Raji (cell line): ENCODE results near the gene HDGF.

ENCODE experiments used
- POLR2A ChIP-seq: IDR thresholded peaks from 2 replicates; pipeline ENCODE4 v1.6.1; 2011; ENCODE audit warnings: low read depth, low read length, control low read depth; ENCODE audit not compliant: insufficient read depth

The HDGF gene

DNA sequence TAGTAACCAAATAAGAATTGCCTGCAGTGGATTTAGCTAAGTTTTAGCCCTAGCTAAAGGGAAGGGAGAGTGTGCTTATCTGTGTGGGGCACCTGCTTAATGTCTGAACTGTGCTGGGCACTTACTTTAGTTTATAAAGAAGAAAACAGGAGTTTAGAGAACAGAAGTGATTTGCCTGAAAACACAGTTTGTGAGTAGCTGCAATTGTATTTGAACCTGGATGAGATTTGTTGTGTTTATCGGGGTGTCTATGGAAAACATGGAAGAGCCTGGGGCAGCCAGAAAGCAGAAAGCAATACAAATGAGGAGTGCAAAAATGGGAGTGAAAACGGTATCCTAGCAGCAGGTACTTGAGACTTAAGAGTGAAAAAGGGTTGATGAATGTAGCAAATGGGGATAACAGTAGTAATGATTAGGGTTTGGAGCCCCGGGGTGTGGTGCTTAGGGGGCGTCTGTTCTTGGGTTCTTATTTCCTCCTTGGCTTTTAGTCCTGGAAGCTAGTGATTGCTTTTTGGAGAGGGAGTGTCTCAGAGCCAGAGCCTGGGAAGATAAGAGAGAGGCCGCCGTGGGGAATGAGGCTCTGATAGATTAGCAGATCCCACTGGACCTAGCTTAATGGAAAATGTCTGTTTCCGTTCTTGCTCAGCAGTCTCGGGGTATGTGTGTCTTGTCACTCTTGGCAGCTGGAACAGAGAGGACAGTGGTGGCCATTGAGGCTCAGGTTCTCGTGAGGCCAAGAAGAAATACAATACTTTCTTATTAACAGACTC, 21.4 kb upstream of the HDGF start:
- TF ChIP-seq POLR2A = no peak

DNA sequence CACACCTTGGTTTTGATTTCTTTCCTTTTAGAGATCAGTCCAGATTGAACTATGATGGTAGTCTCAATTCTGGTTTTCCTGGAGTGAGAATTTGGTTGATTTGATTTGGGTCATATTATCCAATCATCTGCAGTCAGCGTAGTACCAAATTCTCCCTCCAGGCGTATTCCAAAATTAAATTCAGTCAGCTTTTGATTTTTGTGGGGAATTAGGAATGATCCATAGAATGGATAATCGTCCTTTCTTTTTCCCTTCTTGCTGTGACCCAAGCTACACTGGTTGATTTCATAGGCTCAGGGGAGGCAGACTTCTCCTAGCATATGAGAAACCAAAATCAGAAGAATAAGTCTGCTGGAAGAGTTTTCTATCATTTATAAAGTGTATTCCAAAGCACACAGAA, 20.7 kb upstream of the HDGF start:
- TF ChIP-seq POLR2A = no peak

DNA sequence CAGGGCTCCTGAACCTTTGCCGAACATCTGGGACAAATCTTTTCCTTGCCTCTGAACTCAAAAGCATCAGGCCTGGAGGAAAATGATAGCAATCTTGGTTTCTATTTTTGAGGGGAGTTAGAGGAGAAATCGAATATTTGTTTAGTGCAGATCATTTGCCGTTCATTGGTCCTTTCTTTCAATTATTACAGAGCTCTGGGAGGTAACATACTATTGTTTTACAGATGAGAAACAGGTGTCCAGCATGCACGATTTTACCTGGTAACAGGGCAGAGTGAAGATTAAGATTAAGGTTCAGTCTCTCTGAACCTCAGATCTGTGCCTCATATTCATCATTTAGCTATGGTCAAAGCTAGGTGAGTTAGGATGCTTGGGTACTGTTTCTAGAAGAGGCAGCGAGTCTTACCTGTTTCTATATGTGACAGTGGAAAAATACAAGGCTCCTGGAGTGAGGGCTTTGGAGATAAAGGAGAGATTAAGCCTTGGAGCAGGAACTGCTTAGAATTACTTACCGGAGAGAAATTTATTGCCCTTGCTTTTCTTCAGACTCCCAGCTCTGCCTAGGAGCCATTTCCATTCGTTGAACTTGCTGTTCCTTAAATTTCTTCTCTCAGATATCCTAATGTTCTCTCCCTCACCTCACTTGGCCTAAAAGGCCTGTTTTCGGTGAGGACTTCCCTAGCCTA, 17.3 kb upstream of the HDGF start:
- TF ChIP-seq POLR2A = no peak

DNA sequence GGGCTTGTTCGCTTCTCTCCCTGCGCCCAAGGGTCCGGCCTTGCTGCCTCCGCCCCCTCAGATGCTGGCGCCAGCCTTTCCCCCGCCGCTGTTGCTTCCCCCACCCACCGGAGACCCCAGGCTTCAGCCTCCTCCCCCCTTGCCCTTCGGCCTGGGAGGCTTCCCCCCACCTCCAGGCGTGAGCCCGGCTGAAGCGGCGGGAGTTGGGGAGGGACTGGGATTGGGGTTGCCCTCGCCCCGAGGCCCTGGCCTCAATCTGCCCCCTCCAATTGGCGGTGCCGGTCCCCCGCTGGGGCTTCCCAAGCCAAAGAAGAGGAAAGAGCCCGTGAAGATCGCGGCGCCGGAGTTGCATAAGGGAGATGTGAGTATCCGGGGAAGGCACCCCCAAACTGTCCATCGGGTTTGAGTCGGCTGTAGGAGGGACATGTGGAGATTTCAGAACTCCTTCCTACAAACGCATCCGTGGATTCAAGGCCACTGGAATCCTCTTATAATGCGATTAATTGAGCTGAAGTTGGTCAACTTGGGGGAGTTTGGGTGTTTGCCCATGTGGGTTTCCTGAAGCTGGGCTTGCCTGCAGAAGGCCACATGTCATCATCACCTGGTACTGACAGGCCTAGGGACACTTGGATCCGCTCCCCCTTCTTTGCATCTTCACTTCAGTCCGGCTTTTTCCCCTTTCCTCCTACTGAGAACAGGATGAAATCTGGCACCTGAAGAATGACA, 16.6 kb upstream of the HDGF start:
- TF ChIP-seq POLR2A = no peak

DNA sequence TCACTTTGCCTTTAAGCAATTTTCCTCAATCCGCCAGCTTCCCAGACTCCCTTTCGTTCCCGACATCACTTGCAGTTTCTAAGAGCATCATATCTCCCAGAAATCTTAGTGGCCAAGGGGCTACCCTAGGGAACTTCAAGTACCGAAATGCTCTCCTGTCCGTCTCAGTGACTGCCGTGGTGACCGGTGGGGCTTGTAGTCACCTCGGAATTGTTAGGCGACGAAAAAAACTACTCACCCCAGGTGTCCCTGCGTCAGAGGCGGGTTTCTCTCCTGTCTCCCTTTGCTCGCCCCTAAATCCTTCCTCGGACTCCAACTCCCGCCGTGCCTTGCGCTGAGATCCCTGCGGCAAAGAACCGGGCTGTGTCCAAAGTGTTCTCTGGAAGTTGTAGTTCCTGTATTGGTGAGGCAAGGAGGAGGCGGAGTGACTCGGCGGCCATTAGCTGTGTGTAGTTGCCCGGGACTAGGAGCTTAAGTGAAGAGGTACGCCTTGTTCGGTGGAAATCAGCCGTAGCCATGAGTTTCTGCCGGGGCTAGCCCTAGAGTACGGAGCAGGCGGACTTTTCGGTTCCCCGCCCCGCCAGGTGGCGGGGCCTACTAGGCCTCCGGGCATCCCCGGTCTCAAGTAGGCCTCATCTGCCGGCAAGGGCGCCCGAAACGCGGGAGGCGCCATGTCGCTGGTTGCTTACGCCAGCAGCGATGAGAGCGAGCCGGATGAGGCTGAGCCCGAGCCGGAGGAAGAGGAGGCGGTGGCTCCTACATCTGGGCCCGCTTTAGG, 15.8 kb upstream of the HDGF start, which contains the start of gene PRCC:
PRCC (plus strand) TSS at position 435 of the 778 bp plus-strand sequence; CDS start at position 672, 237 bp downstream.
- TF ChIP-seq POLR2A = peak; percentile 50; the same call in 1 of the 2 replicates

DNA sequence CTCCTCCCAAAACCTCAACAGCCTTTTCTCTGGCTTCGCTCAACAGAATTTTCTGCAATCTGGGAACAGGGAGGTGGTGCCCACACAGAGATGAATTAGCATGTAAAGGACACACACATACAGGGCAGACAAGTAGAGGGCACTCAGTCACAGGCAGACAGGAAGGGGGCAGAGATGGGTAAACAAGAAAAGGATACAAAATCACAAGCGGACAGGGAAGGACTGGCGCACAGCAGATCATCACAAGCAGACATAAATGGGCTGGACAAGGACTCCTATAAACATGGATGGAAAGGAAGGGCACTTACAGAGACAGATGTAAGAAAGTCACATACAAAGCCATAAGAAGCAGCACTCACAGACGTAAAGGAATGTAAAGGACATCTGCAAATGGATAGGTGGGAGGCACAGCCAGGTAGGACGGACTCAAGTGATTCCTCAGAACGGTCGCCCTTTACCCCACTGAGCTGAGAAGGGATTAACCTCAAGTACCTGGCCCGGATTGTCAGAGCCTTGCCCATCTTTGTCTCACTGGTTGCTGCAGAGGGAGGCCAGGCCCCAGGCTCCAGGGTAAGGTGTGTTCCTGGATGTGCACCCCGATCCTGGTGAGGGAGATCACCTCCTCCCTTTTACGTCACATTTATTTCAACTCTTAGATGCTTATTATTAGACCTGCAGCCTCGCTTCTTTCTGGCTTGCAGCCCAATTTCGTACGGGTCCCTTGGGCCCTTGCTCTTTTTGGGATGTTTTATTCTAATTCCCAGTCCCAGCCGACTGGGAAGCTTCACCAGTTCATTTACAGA, 15.0 kb upstream of the HDGF start:
- TF ChIP-seq POLR2A = peak; percentile 23; the same call in 1 of the 2 replicates

DNA sequence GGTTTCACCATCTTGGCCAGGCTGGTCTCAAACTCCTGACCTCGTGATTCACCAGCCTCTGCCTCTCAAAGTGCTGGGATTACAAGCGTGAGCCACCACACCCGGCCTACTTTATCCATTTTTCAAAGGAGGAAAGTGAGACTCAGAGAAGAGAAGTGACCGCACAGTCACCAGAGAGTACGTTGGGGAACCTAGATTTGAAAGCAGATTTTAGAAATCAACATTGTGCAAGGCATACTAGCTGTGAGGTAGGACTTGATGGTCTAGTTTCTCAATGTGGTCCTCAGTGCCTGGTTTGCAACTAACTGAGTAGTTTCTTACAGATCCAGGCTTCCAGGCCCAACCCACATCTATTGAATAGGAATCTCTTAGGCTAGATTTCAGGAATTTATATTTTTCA, 14.2 kb upstream of the HDGF start:
- no peak for TF ChIP-seq POLR2A

DNA sequence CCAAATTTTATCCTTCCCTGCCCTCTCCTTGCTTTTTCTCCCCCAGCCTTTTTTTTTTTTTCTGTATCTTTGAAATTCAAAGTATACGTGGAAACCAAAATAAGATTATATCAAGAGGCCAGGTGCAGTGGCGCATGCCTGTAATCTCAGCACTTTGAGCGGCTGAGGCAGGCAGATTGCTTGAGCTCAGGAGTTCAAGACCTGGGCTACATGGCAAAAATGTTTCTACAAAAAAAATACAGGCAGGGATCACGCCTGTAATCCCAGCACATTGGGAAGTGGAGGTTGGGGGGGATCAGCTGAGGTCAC, 9.3 kb upstream of the HDGF start:
- TF ChIP-seq POLR2A = no peak

DNA sequence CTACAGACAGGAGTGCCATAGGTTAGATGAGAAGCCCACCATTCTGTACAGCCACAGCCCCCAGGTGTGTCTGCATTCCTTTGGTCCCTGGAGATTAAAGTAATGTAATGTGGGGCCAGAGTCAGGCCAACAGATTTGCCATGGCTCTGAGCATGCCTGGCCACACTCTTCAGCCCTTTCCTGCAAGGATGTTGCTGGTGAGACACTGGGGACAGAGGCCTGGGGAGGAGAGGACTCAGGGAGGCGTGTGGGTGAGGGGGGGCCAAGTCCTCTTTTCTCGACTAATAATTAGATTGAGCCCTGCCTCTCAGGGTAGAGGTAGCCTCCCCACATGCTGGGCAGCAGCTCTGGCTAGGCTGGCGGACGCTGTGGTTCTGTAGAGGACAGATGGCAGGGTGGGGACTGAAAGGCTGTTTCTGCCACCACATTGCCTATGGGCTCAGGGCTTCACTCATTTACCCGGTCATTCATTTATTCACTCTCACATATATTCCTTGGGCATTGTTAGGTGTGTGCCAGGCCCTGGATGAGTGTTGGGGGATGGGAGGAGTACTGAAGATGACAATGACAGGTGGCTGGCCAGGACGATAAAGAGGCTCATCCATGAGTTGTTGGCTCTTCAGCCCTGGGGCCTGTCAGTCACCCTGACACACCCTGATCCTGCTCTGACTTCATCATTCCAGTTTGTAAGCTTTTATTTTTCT, 8.8 kb upstream of the HDGF start:
- TF ChIP-seq POLR2A = no peak

DNA sequence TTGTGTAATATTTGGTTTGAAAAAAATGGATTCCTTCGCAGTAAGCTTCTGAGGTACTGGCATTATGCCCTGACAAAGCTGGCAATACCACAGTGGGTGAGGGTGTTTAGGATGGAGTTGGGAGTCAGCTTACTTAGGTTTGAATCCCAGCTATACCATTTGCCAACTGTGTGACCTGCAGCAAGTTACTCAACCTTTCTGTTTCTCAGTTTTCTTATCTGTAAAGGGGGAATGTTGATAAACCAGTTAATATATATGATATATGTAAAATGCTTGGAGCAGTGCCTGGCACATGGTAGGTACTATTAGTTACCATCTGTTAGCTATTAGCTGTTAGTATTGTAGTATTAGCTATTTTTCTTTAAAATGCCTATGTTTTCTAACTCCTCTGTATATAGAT, 4.9 kb upstream of the HDGF start:
- TF ChIP-seq POLR2A = no peak

DNA sequence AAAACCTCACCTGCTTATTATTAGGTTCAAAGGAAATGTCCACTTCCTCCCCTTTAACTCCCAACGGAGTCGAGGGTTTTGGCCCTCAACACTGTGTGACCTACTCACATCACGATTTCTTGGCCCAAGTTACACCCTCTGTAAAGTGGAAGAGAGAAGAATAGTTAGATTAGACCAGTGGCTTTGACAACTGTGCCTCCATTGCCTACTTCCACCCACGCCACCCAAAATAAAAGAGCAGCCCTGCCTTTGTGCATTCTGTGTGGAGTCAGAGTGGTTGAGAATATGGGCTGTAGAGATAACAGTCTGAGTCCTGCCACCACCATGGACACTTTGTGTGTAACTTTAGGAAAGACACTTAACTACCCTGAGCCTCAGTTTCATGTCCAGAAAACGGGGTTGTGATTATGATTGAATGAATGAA, 4.1 kb upstream of the HDGF start:
- TF ChIP-seq POLR2A = no peak

DNA sequence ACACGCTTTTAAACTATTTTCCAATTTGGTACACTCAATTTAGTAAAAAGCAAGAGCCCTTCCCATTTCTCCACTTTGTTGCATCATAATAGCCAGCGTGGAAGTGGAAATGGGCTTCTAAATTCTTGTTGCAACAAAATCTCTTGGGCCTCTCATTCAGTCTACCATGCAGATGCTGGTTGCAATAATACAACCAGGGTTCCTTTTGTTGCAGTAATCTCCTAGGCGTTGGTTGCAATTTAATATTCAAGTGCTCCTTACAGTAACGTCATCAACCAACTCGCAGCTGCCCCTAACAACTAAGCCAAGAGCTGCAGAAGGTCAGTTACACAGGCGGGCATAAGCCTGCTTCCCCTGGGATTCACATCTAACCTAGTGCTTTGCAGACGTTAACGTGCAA, 2.7 kb upstream of the HDGF start:
- no peak for TF ChIP-seq POLR2A

DNA sequence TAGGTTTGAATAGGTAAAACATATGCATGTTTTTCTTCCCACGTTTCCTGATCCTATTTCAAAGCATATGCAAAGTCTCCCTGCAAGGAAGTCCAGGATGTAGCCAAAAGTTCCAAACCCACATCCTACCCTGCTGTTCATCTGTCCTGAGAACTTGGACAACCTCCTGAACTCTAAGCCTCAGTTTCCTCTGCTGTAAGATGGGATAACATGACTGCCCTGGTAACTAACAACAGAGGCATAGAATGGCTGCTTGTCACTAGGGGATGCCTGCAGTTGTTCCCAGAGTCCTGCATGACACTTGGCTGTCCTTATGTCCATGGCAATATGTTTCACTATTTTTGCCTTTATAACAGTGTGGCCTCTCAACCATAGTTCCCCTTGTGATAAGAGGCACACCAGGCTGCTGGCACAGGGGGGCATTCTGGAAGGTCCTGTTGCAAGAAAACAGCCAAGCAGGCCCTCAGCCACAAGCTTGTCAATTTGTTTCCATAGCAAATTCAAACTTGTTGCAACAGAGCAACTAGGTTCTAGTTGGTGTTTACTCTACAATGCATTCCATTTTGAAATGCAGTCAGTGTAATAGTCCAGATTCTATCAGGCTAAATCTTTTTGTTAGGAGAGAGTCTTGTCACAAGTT, 1.5 kb upstream of the HDGF start:
- TF ChIP-seq POLR2A = no peak

DNA sequence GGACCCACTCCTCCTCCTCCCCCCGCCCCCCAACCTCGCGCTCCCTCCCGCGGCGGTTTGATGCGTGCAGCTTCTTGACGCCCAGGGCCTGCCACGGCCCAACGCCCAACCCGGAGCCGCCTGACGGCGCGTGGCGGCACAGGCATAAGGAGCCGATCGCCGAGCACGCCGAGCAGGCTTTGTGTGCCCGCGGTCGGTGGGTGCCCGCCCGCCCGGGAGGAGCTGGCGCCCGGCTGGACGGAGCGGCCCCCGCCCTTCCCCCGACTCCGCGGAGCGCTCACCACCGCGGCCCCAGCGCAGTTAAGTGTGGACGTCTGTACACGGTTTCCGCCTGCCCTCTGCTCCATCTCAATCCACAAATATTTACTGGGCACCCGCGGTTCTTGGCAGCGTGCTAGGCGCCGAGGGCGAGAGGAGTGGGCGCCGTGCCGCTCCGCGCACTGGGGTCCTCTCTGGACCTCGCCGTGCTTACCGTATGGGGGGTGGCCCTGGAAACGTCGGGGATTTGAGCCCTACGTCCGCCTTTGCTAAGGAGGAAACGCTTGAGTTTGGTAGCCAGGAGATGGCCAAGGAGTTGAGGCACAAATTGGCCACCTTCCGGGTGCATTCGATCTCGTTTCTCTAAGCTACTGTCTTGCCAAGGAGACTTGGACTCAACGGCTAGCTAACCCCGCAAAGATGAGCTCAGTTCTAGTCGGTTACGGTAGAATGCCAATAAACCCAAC, 444 bp upstream of the HDGF start:
- TF ChIP-seq POLR2A = peak; percentile 62
